ENCODE measurements around the gene JPH4.

Gene JPH4

DNA sequence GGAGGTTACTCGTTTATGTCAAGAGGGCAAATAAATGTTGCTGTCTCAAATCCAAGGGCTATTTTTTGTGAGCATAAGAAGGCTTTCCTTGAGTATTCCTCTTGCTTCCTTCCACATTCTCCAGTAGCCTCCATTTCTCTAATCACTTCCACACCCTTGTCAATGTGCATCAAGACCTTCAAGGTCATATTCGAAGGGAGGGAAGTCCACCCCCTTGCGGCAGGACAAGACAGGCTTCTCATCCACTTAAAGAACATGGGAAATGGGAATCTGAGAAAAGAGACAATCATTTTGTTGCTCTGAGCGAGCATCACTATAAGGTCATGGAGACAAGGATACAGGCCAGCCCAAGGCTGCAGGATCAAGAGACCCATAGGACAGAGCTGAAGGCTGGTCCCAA is 44.4 kb upstream of the JPH4 start:
- TF ChIP-seq, protein P1, sequence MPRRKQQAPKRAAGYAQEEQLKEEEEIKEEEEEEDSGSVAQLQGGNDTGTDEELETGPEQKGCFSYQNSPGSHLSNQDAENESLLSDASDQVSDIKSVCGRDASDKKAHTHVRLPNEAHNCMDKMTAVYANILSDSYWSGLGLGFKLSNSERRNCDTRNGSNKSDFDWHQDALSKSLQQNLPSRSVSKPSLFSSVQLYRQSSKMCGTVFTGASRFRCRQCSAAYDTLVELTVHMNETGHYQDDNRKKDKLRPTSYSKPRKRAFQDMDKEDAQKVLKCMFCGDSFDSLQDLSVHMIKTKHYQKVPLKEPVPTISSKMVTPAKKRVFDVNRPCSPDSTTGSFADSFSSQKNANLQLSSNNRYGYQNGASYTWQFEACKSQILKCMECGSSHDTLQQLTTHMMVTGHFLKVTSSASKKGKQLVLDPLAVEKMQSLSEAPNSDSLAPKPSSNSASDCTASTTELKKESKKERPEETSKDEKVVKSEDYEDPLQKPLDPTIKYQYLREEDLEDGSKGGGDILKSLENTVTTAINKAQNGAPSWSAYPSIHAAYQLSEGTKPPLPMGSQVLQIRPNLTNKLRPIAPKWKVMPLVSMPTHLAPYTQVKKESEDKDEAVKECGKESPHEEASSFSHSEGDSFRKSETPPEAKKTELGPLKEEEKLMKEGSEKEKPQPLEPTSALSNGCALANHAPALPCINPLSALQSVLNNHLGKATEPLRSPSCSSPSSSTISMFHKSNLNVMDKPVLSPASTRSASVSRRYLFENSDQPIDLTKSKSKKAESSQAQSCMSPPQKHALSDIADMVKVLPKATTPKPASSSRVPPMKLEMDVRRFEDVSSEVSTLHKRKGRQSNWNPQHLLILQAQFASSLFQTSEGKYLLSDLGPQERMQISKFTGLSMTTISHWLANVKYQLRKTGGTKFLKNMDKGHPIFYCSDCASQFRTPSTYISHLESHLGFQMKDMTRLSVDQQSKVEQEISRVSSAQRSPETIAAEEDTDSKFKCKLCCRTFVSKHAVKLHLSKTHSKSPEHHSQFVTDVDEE (CRISPR knock-in tag; IDR thresholded peaks at IDR 0.05): no peak
- TF ChIP-seq BACH2 (CRISPR knock-in tag; IDR thresholded peaks at IDR 0.05; ENCODE audit: borderline replicate concordance) (no peak), PPARA (CRISPR knock-in tag; IDR thresholded peaks at IDR 0.05; ENCODE audit: borderline replicate concordance) (no peak), ZNF8 (CRISPR knock-in tag; IDR thresholded peaks at IDR 0.05) (no peak), ZNF70 (CRISPR knock-in tag; IDR thresholded peaks at IDR 0.05) (no peak), OSR1 (CRISPR knock-in tag; IDR thresholded peaks at IDR 0.05) (no peak), SNAI2 (CRISPR knock-in tag; IDR thresholded peaks at IDR 0.05) (no peak), ISL1 (CRISPR knock-in tag; IDR thresholded peaks at IDR 0.05) (no peak), RARB (CRISPR knock-in tag; IDR thresholded peaks at IDR 0.05) (no peak), ZC3H10 (CRISPR knock-in tag; IDR thresholded peaks at IDR 0.05) (no peak), ZFP3 (CRISPR knock-in tag; IDR thresholded peaks at IDR 0.05) (no peak), GLIS3 (CRISPR knock-in tag; IDR thresholded peaks at IDR 0.05) (no peak), ESRRG (CRISPR knock-in tag; IDR thresholded peaks at IDR 0.05) (no peak), ARNTL (CRISPR knock-in tag; IDR thresholded peaks at IDR 0.05; ENCODE audit: borderline replicate concordance, low read depth) (no peak), CSDC2 (CRISPR knock-in tag; IDR thresholded peaks at IDR 0.05) (no peak), TOX (CRISPR knock-in tag; IDR thresholded peaks at IDR 0.05; ENCODE audit: borderline replicate concordance) (no peak)
- TF ChIP-seq, protein P2, sequence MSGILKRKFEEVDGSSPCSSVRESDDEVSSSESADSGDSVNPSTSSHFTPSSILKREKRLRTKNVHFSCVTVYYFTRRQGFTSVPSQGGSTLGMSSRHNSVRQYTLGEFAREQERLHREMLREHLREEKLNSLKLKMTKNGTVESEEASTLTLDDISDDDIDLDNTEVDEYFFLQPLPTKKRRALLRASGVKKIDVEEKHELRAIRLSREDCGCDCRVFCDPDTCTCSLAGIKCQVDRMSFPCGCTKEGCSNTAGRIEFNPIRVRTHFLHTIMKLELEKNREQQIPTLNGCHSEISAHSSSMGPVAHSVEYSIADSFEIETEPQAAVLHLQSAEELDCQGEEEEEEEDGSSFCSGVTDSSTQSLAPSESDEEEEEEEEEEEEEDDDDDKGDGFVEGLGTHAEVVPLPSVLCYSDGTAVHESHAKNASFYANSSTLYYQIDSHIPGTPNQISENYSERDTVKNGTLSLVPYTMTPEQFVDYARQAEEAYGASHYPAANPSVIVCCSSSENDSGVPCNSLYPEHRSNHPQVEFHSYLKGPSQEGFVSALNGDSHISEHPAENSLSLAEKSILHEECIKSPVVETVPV (CRISPR knock-in tag; IDR thresholded peaks at IDR 0.05): no peak
- TF ChIP-seq, protein P3, sequence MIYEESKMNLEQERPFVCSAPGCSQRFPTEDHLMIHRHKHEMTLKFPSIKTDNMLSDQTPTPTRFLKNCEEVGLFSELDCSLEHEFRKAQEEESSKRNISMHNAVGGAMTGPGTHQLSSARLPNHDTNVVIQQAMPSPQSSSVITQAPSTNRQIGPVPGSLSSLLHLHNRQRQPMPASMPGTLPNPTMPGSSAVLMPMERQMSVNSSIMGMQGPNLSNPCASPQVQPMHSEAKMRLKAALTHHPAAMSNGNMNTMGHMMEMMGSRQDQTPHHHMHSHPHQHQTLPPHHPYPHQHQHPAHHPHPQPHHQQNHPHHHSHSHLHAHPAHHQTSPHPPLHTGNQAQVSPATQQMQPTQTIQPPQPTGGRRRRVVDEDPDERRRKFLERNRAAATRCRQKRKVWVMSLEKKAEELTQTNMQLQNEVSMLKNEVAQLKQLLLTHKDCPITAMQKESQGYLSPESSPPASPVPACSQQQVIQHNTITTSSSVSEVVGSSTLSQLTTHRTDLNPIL (CRISPR knock-in tag; IDR thresholded peaks at IDR 0.05; ENCODE audit: low read depth): no peak
- no peak for ATAC-seq

DNA sequence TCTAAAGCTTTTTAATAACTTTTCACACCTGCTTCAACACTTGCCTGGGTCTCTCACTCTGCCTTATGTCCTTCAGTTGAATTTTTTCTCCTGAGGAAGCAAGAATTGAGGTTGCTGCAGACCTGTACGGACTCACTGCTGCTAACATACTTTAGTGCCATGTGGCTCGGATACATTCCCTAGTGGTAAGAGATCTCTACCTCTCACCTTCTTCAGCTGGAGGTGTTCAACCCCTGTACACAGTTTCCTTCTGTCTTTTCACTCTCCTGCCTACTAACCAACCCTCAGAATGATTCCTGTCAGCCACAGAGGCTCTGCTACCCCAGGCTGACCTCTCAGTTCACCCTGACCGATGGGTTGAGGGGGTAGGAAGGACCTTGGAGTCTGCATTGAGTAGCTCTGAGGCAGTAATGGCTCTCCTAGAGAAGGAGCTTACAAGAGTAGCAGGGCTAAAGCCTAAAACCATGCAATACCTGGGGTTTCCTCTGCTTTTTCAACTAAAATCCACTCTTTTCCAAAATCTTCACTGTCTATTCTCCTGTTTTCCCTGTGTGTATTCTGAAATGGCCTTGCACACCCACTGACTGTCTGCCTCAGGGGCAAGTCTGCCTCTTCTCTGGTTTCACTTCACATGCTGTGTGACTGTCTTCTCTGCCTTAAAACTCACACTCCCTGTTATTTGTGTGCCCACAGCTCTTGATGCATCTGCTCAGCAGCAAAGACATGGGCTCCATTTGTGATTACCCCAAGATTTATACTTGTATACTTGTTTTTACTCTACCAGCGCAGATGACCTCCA is 43.5 kb upstream of the JPH4 start:
- TF ChIP-seq, protein P4, sequence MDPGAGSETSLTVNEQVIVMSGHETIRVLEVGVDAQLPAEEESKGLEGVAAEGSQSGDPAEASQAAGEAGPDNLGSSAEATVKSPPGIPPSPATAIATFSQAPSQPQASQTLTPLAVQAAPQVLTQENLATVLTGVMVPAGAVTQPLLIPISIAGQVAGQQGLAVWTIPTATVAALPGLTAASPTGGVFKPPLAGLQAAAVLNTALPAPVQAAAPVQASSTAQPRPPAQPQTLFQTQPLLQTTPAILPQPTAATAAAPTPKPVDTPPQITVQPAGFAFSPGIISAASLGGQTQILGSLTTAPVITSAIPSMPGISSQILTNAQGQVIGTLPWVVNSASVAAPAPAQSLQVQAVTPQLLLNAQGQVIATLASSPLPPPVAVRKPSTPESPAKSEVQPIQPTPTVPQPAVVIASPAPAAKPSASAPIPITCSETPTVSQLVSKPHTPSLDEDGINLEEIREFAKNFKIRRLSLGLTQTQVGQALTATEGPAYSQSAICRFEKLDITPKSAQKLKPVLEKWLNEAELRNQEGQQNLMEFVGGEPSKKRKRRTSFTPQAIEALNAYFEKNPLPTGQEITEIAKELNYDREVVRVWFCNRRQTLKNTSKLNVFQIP (CRISPR knock-in tag; IDR thresholded peaks at IDR 0.05; ENCODE audit: borderline replicate concordance, low read depth): no peak
- TF ChIP-seq ZFP30 (CRISPR knock-in tag; IDR thresholded peaks at IDR 0.05) (no peak), ZNF8 (CRISPR knock-in tag; IDR thresholded peaks at IDR 0.05) (no peak), OSR1 (CRISPR knock-in tag; IDR thresholded peaks at IDR 0.05) (no peak), TOX (CRISPR knock-in tag; IDR thresholded peaks at IDR 0.05; ENCODE audit: borderline replicate concordance) (no peak), SNAI2 (CRISPR knock-in tag; IDR thresholded peaks at IDR 0.05) (no peak), ZNF70 (CRISPR knock-in tag; IDR thresholded peaks at IDR 0.05) (no peak), ESRRG (CRISPR knock-in tag; IDR thresholded peaks at IDR 0.05) (no peak), ISL1 (CRISPR knock-in tag; IDR thresholded peaks at IDR 0.05) (no peak)
- TF ChIP-seq, protein P2 (CRISPR knock-in tag; IDR thresholded peaks at IDR 0.05): no peak
- TF ChIP-seq, protein P1 (CRISPR knock-in tag; IDR thresholded peaks at IDR 0.05): no peak
- ATAC-seq: no peak
